CD4-positive, alpha-beta T cell (primary cell): ENCODE measurements around the gene ZBTB4. TPM values are rescaled to one million over a fixed set of nuclear protein-coding genes. Genes with fewer than 3 reads are reported as not detected.

Source experiments
- ATAC-seq: fragments of 200-7000 bp; cut with Tn5 transposase; one replicate; pipeline ENCODE4 v1.10.0; 2022; ENCODE audit warnings: mild to moderate bottlenecking; ENCODE audit not compliant: poor library complexity
- CTCF ChIA-PET: fragments of 350-600 bp; sonication (Branson Sonifier 250); formaldehyde crosslinking; loops from one replicate; lab custom pipeline; 2021; ENCODE audit warnings: antibody characterized with exemption, inconsistent platforms; lab: Charles Lee
- POLR2A ChIA-PET: fragments of 350-600 bp; sonication (Branson Sonifier 250); formaldehyde crosslinking; loops from one replicate; lab custom pipeline; 2021; ENCODE audit warnings: antibody characterized with exemption, inconsistent platforms; lab: Charles Lee
- DNase-seq, 14 experiments: peaks; one replicate each; pipeline ENCODE4 v3.0.0-alpha.2; 2013 to 2020; ENCODE audit warnings: mixed read lengths in 2 of 14
- H3K27ac ChIP-seq, 2 donors: one replicate each; pipeline versions ENCODE4 v1.5.1 to v1.7.0; 2013; ENCODE audit warnings: low read length in 2 of 2, low read depth in 1 of 2, mild to moderate bottlenecking in 1 of 2
- H3K27me3 ChIP-seq, 2 experiments: 1 replicate in 1 of 2; 2 replicates in 1 of 2; pipeline versions ENCODE4 v1.6.1 to v1.7.0; 2013; ENCODE audit warnings: low read length in 2 of 2, control low read depth in 1 of 2, mild to moderate bottlenecking in 1 of 2, moderate library complexity in 1 of 2; ENCODE audit not compliant: insufficient read depth in 2 of 2, control insufficient read depth in 1 of 2
- H3K36me3 ChIP-seq: one replicate; pipeline ENCODE4 v1.6.1; 2013; ENCODE audit warnings: low read length, control low read depth; ENCODE audit not compliant: insufficient read depth
- H3K4me1 ChIP-seq: one replicate; pipeline ENCODE4 v1.6.1; 2013; ENCODE audit warnings: low read length, control low read depth; ENCODE audit not compliant: insufficient read depth
- H3K4me3 ChIP-seq: one replicate; pipeline ENCODE4 v1.5.1; 2013; ENCODE audit warnings: mild to moderate bottlenecking, low read length, moderate library complexity
- H3K9me3 ChIP-seq, 2 experiments: 1 replicate in 1 of 2; 2 replicates in 1 of 2; pipeline versions ENCODE4 v1.6.1 to v1.7.0; 2013; ENCODE audit warnings: low read length in 2 of 2, mild to moderate bottlenecking in 2 of 2, control low read depth in 1 of 2, moderate library complexity in 1 of 2; ENCODE audit not compliant: control insufficient read depth in 1 of 2, insufficient read depth in 1 of 2
- H3K27ac Mint-ChIP-seq: one replicate; pipeline ENCODE4 v1.8.0; 2020; ENCODE audit warnings: mixed read lengths
- H3K27me3 Mint-ChIP-seq: one replicate; pipeline ENCODE4 v1.8.0; 2021; ENCODE audit warnings: mixed read lengths
- H3K36me3 Mint-ChIP-seq: one replicate; pipeline ENCODE4 v1.8.0; 2021; ENCODE audit warnings: low read depth, mixed read lengths
- H3K4me1 Mint-ChIP-seq: one replicate; pipeline ENCODE4 v1.8.0; 2021; ENCODE audit warnings: low read depth, mixed read lengths
- H3K4me3 Mint-ChIP-seq: one replicate; pipeline ENCODE4 v1.8.0; 2020; ENCODE audit warnings: mild to moderate bottlenecking, mixed read lengths
- H3K9me3 Mint-ChIP-seq: one replicate; pipeline ENCODE4 v1.8.0; 2020; ENCODE audit warnings: mixed read lengths
- CTCF ChIP-seq: fragments of 200-600 bp; IDR thresholded peaks from one replicate; pipeline ENCODE4 v1.8.0; 2022; ENCODE audit warnings: antibody characterized with exemption, mild to moderate bottlenecking
- intact Hi-C, 2 experiments: fragments of 100-400 bp; cut with DNase I in 1 of 2; cut with micrococcal nuclease in 1 of 2; formaldehyde crosslinking; loops; one replicate each; pipeline versions ENCODE4 v1.15.1 to v1.9.0; 2023 to 2025; cut with DNase I, micrococcal nuclease
- total RNA-seq, 174 experiments: library from RNA in 2 of 174; stranded (reverse) in 2 of 174; gene quantifications; one replicate each; pipeline ENCODE4 v1.2.3 and lab custom pipeline; 2021 to 2026

ZBTB4 gene
- total RNA-seq, 2 experiments from 2014 or later: 55.1 to 55.6 TPM

GRCh38 chr17:7445619-7445968, 33.8 kb downstream of the ZBTB4 start:
- intact Hi-C loops: no loop called here
- Histone ChIP-seq H3K36me3 (no peaks in the 10 kb centered on the region), H3K4me1 (peaks cover 30% of the 10 kb centered on the region), H3K9me3 (peaks cover 0 to 21% of the 10 kb centered on the region in 2 experiments), H3K27me3 (peaks cover 61 to 67% of the 10 kb centered on the region in 2 experiments), H3K4me3 (peak overlapping the region; percentile 37), H3K27ac (no peak overlapping the region)
- Mint-ChIP-seq H3K9me3 (no peaks in the 10 kb centered on the region), H3K27me3 (peaks cover 66% of the 10 kb centered on the region), H3K27ac (no peak overlapping the region), H3K4me3 (peak overlapping the region; percentile 59), H3K4me1 (peaks cover 23% of the 10 kb centered on the region), H3K36me3 (no peaks in the 10 kb centered on the region)
- ChIA-PET POLR2A (interaction anchor here (0.6 to 4.0 kb wide), 8 partner anchors 8 to 242 kb away, joined by 3 to 25 read pairs (median 6); partner anchors contain the start of genes MPDU1, PLSCR3, POLR2A and SLC35G6), CTCF (interaction anchor here (1.1 to 1.4 kb wide), 3 partner anchors 9 to 150 kb away, joined by 3 to 5 read pairs (median 3); no protein-coding TSS in a partner anchor)
- ATAC-seq: peak; percentile 91
- peak in 11 of 14 experiments; percentile 19 to 61 (median 38) for DNase-seq
- no peak for TF ChIP-seq CTCF

GRCh38 chr17:7444682-7445618, 34.5 kb downstream of the ZBTB4 start, which contains the start of gene CHRNB1:
Gene CHRNB1, plus strand, starts transcription at chr17:7445061. Its CDS starts 67 bp downstream, at chr17:7445128.
- H3K27me3 ChIP-seq: peaks cover 67 to 73% of the 10 kb centered on the region in 2 experiments
- no peak within 1 kb of the TSS for H3K27ac ChIP-seq
- Mint-ChIP-seq H3K4me3 (peak within 1 kb of the TSS; percentile 59), H3K4me1 (peaks cover 29% of the 10 kb centered on the region), H3K36me3 (no peaks in the 10 kb centered on the region), H3K27me3 (peaks cover 72% of the 10 kb centered on the region), H3K9me3 (no peaks in the 10 kb centered on the region), H3K27ac (no peak within 1 kb of the TSS)
- intact Hi-C loops: no loop called here
- H3K4me3 ChIP-seq: peak within 1 kb of the TSS; percentile 37
- peak in 3 of 14 experiments; percentile 15 to 56 (median 43) for DNase-seq
- no peak for TF ChIP-seq CTCF
- peak; percentile 11 for ATAC-seq
- ChIA-PET CTCF (interaction anchor here (1.1 to 1.4 kb wide), 4 partner anchors 8 to 149 kb away, joined by 3 to 5 read pairs (median 4); no protein-coding TSS in a partner anchor), POLR2A (interaction anchor here (1.1 to 4.0 kb wide), 7 partner anchors 9 to 115 kb away, joined by 4 to 25 read pairs (median 6); partner anchors contain the start of genes PLSCR3, POLR2A, SLC35G6 and ZBTB4)
- H3K9me3 ChIP-seq: peaks cover 0 to 28% of the 10 kb centered on the region in 2 experiments
- no peaks in the 10 kb centered on the region for H3K36me3 ChIP-seq
- peaks cover 37% of the 10 kb centered on the region for H3K4me1 ChIP-seq
